Psoas muscle (tissue), 8 donors: Measurements from ENCODE around the gene PNPO. TPM values are rescaled to one million over a fixed set of nuclear protein-coding genes. Genes with fewer than 3 reads are reported as not detected.
A peak's percentile ranks its signal among the peaks of the same experiment; 100 is the strongest.

ENCODE experiments used
- ATAC-seq, 4 donors: fragments of 200-7000 bp; cut with Tn5 transposase; one replicate each; pipeline ENCODE4 v1.9.1; 2020; ENCODE audit warnings: moderate library complexity in 3 of 4, mild to moderate bottlenecking in 2 of 4
- DNase-seq, 2 donors: peaks; one replicate each; pipeline ENCODE4 v3.0.0-alpha.2; 2020
- H3K27ac ChIP-seq: fragments of 200-600 bp; one replicate; pipeline ENCODE4 v1.8.0; 2022
- H3K27me3 ChIP-seq, 3 donors: fragments of 200-600 bp in 1 of 3; one replicate each; pipeline versions ENCODE4 v1.6.1 to v1.8.0; 2013 to 2022; ENCODE audit warnings: low read length in 2 of 3, mild to moderate bottlenecking in 2 of 3, moderate library complexity in 1 of 3; ENCODE audit not compliant: insufficient read depth in 3 of 3
- H3K36me3 ChIP-seq, 2 donors: fragments of 200-600 bp in 1 of 2; one replicate each; pipeline versions ENCODE4 v1.6.1 to v1.8.0; 2013 to 2022; ENCODE audit warnings: low read depth in 1 of 2, mild to moderate bottlenecking in 1 of 2, moderate library complexity in 1 of 2; ENCODE audit not compliant: insufficient read depth in 1 of 2
- H3K4me1 ChIP-seq: fragments of 200-600 bp; one replicate; pipeline ENCODE4 v1.8.0; 2022
- H3K4me3 ChIP-seq: fragments of 200-600 bp; one replicate; pipeline ENCODE4 v1.8.0; 2022; ENCODE audit warnings: mild to moderate bottlenecking
- H3K9me3 ChIP-seq: fragments of 200-600 bp; one replicate; pipeline ENCODE4 v1.8.0; 2022
- CTCF ChIP-seq: fragments of 200-600 bp; IDR thresholded peaks from one replicate; pipeline ENCODE4 v1.8.0; 2022; ENCODE audit warnings: antibody characterized with exemption
- WGBS, 3 donors: extraction: QIAGEN DNeasy Blood & Tissue Kit; methylation state at CpG; one replicate each; pipeline versions ENCODE4 v1.1.6 to v1.1.7; 2013; 5-methylcytosine and 5-hydroxymethylcytosine counted together
- intact Hi-C, 2 donors: fragments of 100-400 bp; cut with DNase I; formaldehyde crosslinking; loops; one replicate each; pipeline versions ENCODE4 v1.11.0 to v1.14.2; 2022
- polyA plus RNA-seq, 3 donors: library from polyadenylated mRNA; stranded (reverse); fragments of 200-250 nt; gene quantifications; one replicate each; pipeline ENCODE4 v1.2.3, GENCODE V29; 2013
- total RNA-seq, 4 donors: library from RNA; stranded (reverse); fragmentation: NEBNext Ultra II Directional in 2 of 4; extraction: Animal tissue kit (Norgen Biotek cat#: 25700) in 2 of 4; gene quantifications; one replicate each; pipeline versions ENCODE4 v1.2.1 to v1.2.4, GENCODE V29; 2021 to 2023
- donor health status: healthy with polysubstance abuse.
- donor health status: DM: no; HTN: no; CAD: no; lungs with moderate emphysema.
- donor health status: Bipolar disorder and iron deficiency.
- donor health status: healthy.
- donor health status: DM: yes; HTN: yes; CAD: no.
- donor health status: DM: no; HTN: no; CAD: no.
- donor health status: DM: no; HTN: no; CAD: no.
- donor health status: DM: yes; HTN: yes; CAD: no.

The PNPO gene
- total and polyA plus RNA-seq, 7 donors: 12.0 to 42.3 (median 30.0) TPM

- WGBS, 3 donors: 43 to 81% (median 66%) methylated on average over 1 of the region's 1 CpG
- Histone ChIP-seq H3K27ac (no peak overlapping the region), H3K27me3 (no peaks in the 10 kb centered on the region), H3K36me3 (no peaks in the 10 kb centered on the region), H3K9me3 (no peaks in the 10 kb centered on the region), H3K4me1 (no peaks in the 10 kb centered on the region), H3K4me3 (no peak overlapping the region)
- intact Hi-C loops: no loop called here
- DNase-seq (no peak), ATAC-seq (no peak)
- no peak for TF ChIP-seq CTCF
Observed at GRCh38 chr17:47966079-47966519, 24.7 kb downstream of the PNPO start.

- ATAC-seq (no peak), DNase-seq (no peak)
- no peaks in the 10 kb centered on the region for H3K36me3 ChIP-seq
- intact Hi-C loops: no loop called here
- WGBS, 3 donors: 52 to 69% (median 61%) methylated on average over 4 to 5 of the region's 5 CpGs
- no peaks in the 10 kb centered on the region for H3K4me1 ChIP-seq
- TF ChIP-seq CTCF: no peak
- no peak overlapping the region for H3K27ac ChIP-seq
- H3K4me3 ChIP-seq: no peak overlapping the region
- no peaks in the 10 kb centered on the region for H3K9me3 ChIP-seq
- no peaks in the 10 kb centered on the region for H3K27me3 ChIP-seq
Observed at GRCh38 chr17:47967607-47968252, 26.4 kb downstream of the PNPO start.

- 91 to 94% (median 94%) methylated on average over 5 of the region's 5 CpGs for WGBS, 3 donors
- intact Hi-C loops: no loop called here
- peaks cover 0 to 5% of the 10 kb centered on the region in 2 donors for H3K36me3 ChIP-seq
- no peak for TF ChIP-seq CTCF
- no peaks in the 10 kb centered on the region for H3K9me3 ChIP-seq
- H3K27ac ChIP-seq: no peak overlapping the region
- no peak overlapping the region for H3K4me3 ChIP-seq
- ATAC-seq (no peak), DNase-seq (no peak)
- H3K27me3 ChIP-seq: no peaks in the 10 kb centered on the region
- no peaks in the 10 kb centered on the region for H3K4me1 ChIP-seq
Observed at GRCh38 chr17:47968836-47969235, 27.5 kb downstream of the PNPO start.

- Histone ChIP-seq H3K9me3 (no peaks in the 10 kb centered on the region), H3K36me3 (peaks cover 0 to 18% of the 10 kb centered on the region in 2 donors), H3K27me3 (no peaks in the 10 kb centered on the region), H3K4me1 (no peaks in the 10 kb centered on the region), H3K4me3 (peak overlapping the region; percentile 95), H3K27ac (no peak overlapping the region)
- no peak for DNase-seq
- ATAC-seq: no peak
- intact Hi-C loops: loop anchor here (1.0 to 2.0 kb wide), 4 partner anchors 19 to 129 kb away; partner anchors contain the start of genes SCRN2 (in 1 of the 2) and SP2 (in 1 of the 2)
- 31 to 38% (median 33%) methylated on average over 15 of the region's 15 CpGs for WGBS, 3 donors
- no peak for TF ChIP-seq CTCF
Observed at GRCh38 chr17:47969930-47970724, 28.8 kb downstream of the PNPO start.
